ENCODE data around the gene ACRBP.

GRCh38 chr12:6613776-6614512, 33.3 kb downstream of the ACRBP start:
- TF ChIP-seq CTCF (conservative IDR thresholded peaks at IDR 0.05; ENCODE audit: low read length) (peak; percentile 48; the same call in 1 of the 2 replicates), EZH2phosphoT487 (IDR thresholded peaks at IDR 0.05; ENCODE audit: borderline replicate concordance, low read depth, low read length) (no peak)

Data from OCI-LY7 (cell line).